Measurements from ENCODE around the gene PDLIM1. TPM values are rescaled to one million over a fixed set of nuclear protein-coding genes. Genes with fewer than 3 reads are reported as not detected.

PDLIM1 gene
- total and polyA plus RNA-seq, 2 donors from 2014 or later, result 72.9 to 148 TPM

GRCh38 chr10:95264227-95265051, 26.4 kb downstream of the PDLIM1 start:
- no peak overlapping the region for H3K27ac ChIP-seq (ENCODE audit: low read depth in 2 of 2, low read length in 2 of 2)
- peaks cover 0 to 5% (median 0%) of the 10 kb centered on the region in 3 donors for H3K4me1 ChIP-seq (ENCODE audit: control insufficient read depth in 2 of 3, insufficient read depth in 2 of 3, low read depth in 1 of 3, low read length in 3 of 3)

DNA sequence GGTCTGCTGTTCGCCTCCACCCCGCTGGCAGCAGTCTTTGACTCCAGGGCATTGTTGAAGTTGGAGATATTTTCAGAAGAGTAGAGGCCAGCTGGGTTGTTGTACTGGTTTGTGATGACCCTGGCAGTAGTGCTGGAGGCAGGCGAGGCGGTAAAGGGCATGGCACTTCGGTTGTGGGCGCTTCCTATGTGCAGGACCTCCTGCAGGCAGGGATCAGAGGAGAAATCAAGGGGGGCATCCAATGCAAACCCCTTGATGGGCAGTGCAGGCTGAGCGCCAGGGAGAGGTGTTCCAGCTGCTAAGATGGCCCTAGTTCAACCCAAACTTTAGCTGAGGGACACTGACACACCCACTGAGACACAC, 27.0 kb downstream of the PDLIM1 start:
- no peak overlapping the region for H3K9ac ChIP-seq (ENCODE audit: low read length in 3 of 3)
- H3K36me3 ChIP-seq (ENCODE audit: control insufficient read depth in 2 of 3, insufficient read depth in 3 of 3, low read length in 3 of 3), result peaks cover 0 to 6% (median 6%) of the 10 kb centered on the region in 3 donors
- H3K27ac ChIP-seq (ENCODE audit: low read depth in 2 of 2, low read length in 2 of 2), result no peak overlapping the region
- DNase-seq (no peak), FAIRE-seq (no peak)
- H3K4me1 ChIP-seq (ENCODE audit: control insufficient read depth in 2 of 3, insufficient read depth in 2 of 3, low read depth in 1 of 3, low read length in 3 of 3), result peaks cover 0 to 4% (median 0%) of the 10 kb centered on the region in 3 donors
- no peaks in the 10 kb centered on the region for H3K9me3 ChIP-seq (ENCODE audit: control insufficient read depth in 2 of 3, insufficient read depth in 1 of 3, low read length in 3 of 3)
- H3K4me3 ChIP-seq (ENCODE audit: low read length in 3 of 3), result no peak overlapping the region
- no peaks in the 10 kb centered on the region for H3K27me3 ChIP-seq (ENCODE audit: control insufficient read depth, insufficient read depth, low read length)
- TF ChIP-seq, protein P1, sequence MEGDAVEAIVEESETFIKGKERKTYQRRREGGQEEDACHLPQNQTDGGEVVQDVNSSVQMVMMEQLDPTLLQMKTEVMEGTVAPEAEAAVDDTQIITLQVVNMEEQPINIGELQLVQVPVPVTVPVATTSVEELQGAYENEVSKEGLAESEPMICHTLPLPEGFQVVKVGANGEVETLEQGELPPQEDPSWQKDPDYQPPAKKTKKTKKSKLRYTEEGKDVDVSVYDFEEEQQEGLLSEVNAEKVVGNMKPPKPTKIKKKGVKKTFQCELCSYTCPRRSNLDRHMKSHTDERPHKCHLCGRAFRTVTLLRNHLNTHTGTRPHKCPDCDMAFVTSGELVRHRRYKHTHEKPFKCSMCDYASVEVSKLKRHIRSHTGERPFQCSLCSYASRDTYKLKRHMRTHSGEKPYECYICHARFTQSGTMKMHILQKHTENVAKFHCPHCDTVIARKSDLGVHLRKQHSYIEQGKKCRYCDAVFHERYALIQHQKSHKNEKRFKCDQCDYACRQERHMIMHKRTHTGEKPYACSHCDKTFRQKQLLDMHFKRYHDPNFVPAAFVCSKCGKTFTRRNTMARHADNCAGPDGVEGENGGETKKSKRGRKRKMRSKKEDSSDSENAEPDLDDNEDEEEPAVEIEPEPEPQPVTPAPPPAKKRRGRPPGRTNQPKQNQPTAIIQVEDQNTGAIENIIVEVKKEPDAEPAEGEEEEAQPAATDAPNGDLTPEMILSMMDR (IDR thresholded peaks at IDR 0.05; ENCODE audit: borderline replicate concordance, extremely low read depth, insufficient read depth), result no peak
- intact Hi-C loops (cut with DNase I), result no loop called here

More at GRCh38 chr10:95264227-95265051, 26.4 kb downstream of the PDLIM1 start:
- peaks cover 0 to 6% (median 6%) of the 10 kb centered on the region in 3 donors for H3K36me3 ChIP-seq (ENCODE audit: control insufficient read depth in 2 of 3, insufficient read depth in 3 of 3, low read length in 3 of 3)
- no peak overlapping the region for H3K4me3 ChIP-seq (ENCODE audit: low read length in 3 of 3)
- no peak overlapping the region for H3K9ac ChIP-seq (ENCODE audit: low read length in 3 of 3)
- no peak for FAIRE-seq
- peak in 1 of 5 donors; percentile 46 for DNase-seq
- H3K9me3 ChIP-seq (ENCODE audit: control insufficient read depth in 2 of 3, insufficient read depth in 1 of 3, low read length in 3 of 3), result no peaks in the 10 kb centered on the region
- intact Hi-C loops (cut with DNase I), result no loop called here
- H3K27me3 ChIP-seq (ENCODE audit: control insufficient read depth, insufficient read depth, low read length), result no peaks in the 10 kb centered on the region
- TF ChIP-seq, protein P1 (IDR thresholded peaks at IDR 0.05; ENCODE audit: borderline replicate concordance, extremely low read depth, insufficient read depth), result no peak

GRCh38 chr10:95262763-95263518, 27.9 kb downstream of the PDLIM1 start:
- Histone ChIP-seq H3K27me3 (ENCODE audit: control insufficient read depth, insufficient read depth, low read length) (no peaks in the 10 kb centered on the region), H3K27ac (ENCODE audit: low read depth in 2 of 2, low read length in 2 of 2) (no peak overlapping the region), H3K36me3 (ENCODE audit: control insufficient read depth in 2 of 3, insufficient read depth in 3 of 3, low read length in 3 of 3) (peaks cover 0 to 6% (median 4%) of the 10 kb centered on the region in 3 donors), H3K4me3 (ENCODE audit: low read length in 3 of 3) (no peak overlapping the region), H3K9ac (ENCODE audit: low read length in 3 of 3) (no peak overlapping the region), H3K9me3 (ENCODE audit: control insufficient read depth in 2 of 3, insufficient read depth in 1 of 3, low read length in 3 of 3) (no peaks in the 10 kb centered on the region), H3K4me1 (ENCODE audit: control insufficient read depth in 2 of 3, insufficient read depth in 2 of 3, low read depth in 1 of 3, low read length in 3 of 3) (peaks cover 0 to 2% (median 0%) of the 10 kb centered on the region in 3 donors)
- intact Hi-C loops (cut with DNase I), result no loop called here
- TF ChIP-seq, protein P1 (IDR thresholded peaks at IDR 0.05; ENCODE audit: borderline replicate concordance, extremely low read depth, insufficient read depth), result no peak
- FAIRE-seq (no peak), DNase-seq (no peak)

Data from kidney (tissue), 14 donors.